ENCODE measurements around the gene HOXB4. TPM values are rescaled to one million over a fixed set of nuclear protein-coding genes. Genes with fewer than 3 reads are reported as not detected.

The HOXB4 gene
- total RNA-seq, 1 experiment from 2014 or later: 9.7 TPM

DNA sequence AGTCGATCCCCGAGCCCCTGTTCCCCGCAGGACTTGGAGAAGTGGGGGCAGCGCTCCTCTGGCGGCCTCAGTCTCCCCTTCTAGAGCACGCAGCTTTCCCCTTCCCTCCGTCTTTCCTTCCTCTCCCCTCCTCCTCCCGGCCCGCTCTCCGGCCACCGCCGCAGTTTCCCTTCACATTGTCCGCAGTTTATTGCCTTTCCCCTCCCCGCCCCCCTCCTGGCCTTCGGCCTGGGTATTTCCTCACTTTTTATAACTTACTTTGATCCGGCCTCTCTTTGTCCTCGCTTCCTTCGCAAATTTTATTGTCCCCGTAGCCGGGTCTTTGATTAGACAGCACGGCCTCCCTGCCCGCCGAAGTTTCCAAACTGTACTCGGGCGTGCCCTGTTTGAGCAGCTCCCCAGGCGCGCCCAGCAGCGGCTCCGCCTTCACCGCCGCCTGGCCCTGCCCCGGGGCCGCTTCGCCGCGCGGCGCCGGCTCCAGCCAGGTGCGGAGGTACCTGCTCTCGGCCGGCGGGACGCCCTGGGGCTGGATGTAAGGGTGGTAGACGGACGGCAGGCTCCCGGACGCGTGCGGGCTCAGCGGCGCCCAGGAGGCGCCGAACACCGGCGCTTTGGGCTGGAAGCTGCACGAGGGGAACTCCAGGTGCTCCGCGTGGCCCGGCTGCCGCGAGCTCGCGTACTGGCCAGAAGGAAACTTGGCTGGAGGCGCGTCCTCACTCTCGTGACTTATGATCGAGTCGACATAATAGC, 47.5 kb upstream of the HOXB4 start:
- peak; percentile 54 for DNase-seq (ENCODE audit: low spot score)
- intact Hi-C loops (cut with micrococcal nuclease; ENCODE audit: unreplicated experiment): no loop called here
- H3K27me3 ChIP-seq (replicated peaks; ENCODE audit: insufficient read depth, low read depth, low read length, poor library complexity): no peaks in the 10 kb centered on the region
- peak overlapping the region; percentile 60 for H3K4me3 ChIP-seq (ENCODE audit: low read depth, low read length, poor library complexity, severe bottlenecking)
- POLR2A ChIA-PET (ENCODE audit: low non-redundant PET): interaction anchor here (0.5 to 0.7 kb wide), 5 partner anchors 15 to 584 kb away, joined by 3 to 12 read pairs (median 8); partner anchors contain the start of gene HOXB7
- no peaks in the 10 kb centered on the region for H3K9me3 ChIP-seq (ENCODE audit: low read depth, low read length, poor library complexity, severe bottlenecking)
- no TSS peak for BruUV-seq (replicated peaks)
- peak overlapping the region; percentile 64 for H3K27ac ChIP-seq (ENCODE audit: low read depth, low read length, poor library complexity, severe bottlenecking)
- CTCF ChIA-PET: interaction anchor here (0.6 to 2.6 kb wide), 5 partner anchors 11 to 259 kb away, joined by 3 to 9 read pairs (median 6); no protein-coding TSS in a partner anchor
- H3K4me1 ChIP-seq (ENCODE audit: insufficient read depth, low read length, poor library complexity, severe bottlenecking): peaks cover 20% of the 10 kb centered on the region
- H3K36me3 ChIP-seq (ENCODE audit: insufficient read depth, low read length, poor library complexity, severe bottlenecking): no peaks in the 10 kb centered on the region
- TF ChIP-seq, protein P1, sequence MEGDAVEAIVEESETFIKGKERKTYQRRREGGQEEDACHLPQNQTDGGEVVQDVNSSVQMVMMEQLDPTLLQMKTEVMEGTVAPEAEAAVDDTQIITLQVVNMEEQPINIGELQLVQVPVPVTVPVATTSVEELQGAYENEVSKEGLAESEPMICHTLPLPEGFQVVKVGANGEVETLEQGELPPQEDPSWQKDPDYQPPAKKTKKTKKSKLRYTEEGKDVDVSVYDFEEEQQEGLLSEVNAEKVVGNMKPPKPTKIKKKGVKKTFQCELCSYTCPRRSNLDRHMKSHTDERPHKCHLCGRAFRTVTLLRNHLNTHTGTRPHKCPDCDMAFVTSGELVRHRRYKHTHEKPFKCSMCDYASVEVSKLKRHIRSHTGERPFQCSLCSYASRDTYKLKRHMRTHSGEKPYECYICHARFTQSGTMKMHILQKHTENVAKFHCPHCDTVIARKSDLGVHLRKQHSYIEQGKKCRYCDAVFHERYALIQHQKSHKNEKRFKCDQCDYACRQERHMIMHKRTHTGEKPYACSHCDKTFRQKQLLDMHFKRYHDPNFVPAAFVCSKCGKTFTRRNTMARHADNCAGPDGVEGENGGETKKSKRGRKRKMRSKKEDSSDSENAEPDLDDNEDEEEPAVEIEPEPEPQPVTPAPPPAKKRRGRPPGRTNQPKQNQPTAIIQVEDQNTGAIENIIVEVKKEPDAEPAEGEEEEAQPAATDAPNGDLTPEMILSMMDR (conservative IDR thresholded peaks at IDR 0.05; ENCODE audit: low read depth, low read length): no peak
- TF ChIP-seq EZH2 (IDR thresholded peaks at IDR 0.05; ENCODE audit: borderline replicate concordance, low read depth, low read length, poor library complexity, severe bottlenecking): no peak

DNA sequence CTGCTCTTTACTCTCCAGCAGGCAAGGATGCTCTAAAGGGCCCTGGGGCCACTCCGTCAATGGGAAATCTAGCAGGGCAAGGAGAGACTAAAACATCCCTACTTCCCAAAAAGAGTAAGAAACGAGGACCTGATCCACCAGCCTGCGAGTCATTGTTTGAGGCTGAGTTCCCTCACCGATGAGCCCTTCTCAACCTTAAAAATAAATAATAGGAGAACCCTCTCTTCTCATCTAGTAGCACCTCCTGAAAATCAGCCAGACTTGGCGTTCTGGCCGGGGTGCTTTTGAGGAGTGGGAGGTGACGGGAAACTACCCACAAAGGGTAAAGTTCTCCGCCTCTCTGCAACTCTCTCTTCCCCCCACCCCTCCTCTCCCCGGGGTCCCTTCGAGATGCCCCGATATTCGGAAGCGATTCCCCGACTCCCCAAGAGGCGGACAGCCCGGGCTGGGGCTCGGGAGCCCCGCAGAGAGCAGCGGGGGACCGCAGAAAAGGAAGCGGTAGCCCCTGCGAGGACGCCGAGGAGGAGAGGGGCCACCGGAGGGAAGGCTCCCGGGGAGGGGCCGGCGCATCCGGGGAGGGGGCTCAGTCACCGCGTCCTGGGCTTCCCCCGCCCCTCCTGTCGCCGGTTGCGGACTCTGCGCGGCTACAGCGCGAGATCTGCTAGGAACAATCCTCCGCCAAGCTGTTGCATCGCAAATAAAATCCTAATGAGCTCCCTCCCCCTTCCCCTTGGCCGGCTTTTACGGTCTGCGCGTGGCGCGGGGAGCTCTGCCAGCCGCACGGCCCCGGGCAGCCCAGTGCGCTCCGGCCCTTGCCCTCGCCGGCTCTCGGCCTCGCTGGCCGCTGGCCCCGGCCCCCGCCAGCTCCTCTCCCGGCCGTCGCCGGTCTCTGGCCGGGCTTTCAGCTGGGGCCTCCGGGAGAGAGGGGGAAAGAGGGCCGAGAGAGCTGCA, 46.7 kb upstream of the HOXB4 start:
- Histone ChIP-seq H3K36me3 (ENCODE audit: insufficient read depth, low read length, poor library complexity, severe bottlenecking) (no peaks in the 10 kb centered on the region), H3K27ac (ENCODE audit: low read depth, low read length, poor library complexity, severe bottlenecking) (peak overlapping the region; percentile 64), H3K9me3 (ENCODE audit: low read depth, low read length, poor library complexity, severe bottlenecking) (no peaks in the 10 kb centered on the region), H3K4me1 (ENCODE audit: insufficient read depth, low read length, poor library complexity, severe bottlenecking) (peaks cover 20% of the 10 kb centered on the region), H3K27me3 (replicated peaks; ENCODE audit: insufficient read depth, low read depth, low read length, poor library complexity) (no peaks in the 10 kb centered on the region), H3K4me3 (ENCODE audit: low read depth, low read length, poor library complexity, severe bottlenecking) (peak overlapping the region; percentile 60)
- TF ChIP-seq, protein P1 (conservative IDR thresholded peaks at IDR 0.05; ENCODE audit: low read depth, low read length): no peak
- TF ChIP-seq EZH2 (IDR thresholded peaks at IDR 0.05; ENCODE audit: borderline replicate concordance, low read depth, low read length, poor library complexity, severe bottlenecking): no peak
- DNase-seq (ENCODE audit: low spot score): peak; percentile 70
- BruUV-seq (replicated peaks): no TSS peak
- POLR2A ChIA-PET (ENCODE audit: low non-redundant PET): interaction anchor here (0.5 kb wide), 1 partner anchor 583 kb away, joined by 6 read pairs; no protein-coding TSS in a partner anchor
- intact Hi-C loops (cut with micrococcal nuclease; ENCODE audit: unreplicated experiment): no loop called here
- CTCF ChIA-PET: interaction anchor here (0.5 to 2.6 kb wide), 5 partner anchors 10 to 260 kb away, joined by 3 to 9 read pairs (median 6); partner anchors contain the start of gene HOXB8

DNA sequence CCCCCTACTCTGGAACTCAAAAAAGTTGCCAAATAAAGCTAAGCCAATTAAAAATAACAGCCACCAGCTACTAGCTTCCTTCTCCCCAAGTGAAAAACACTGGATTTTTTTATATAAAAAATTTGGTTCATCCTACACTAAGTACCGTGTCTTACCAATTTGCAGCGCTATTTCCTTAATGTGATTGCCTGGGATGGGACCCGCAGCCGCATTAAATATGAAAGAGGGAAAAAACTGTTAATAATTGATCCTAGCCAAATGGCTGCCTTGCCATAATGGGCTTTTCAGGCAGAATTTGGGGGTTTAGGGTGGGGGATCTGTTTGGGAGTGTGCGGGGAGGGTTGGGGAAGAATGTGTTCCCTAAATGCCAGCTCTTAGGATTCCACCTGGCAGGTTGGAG, 46.0 kb upstream of the HOXB4 start:
- TF ChIP-seq, protein P1 (conservative IDR thresholded peaks at IDR 0.05; ENCODE audit: low read depth, low read length): no peak
- TF ChIP-seq EZH2 (IDR thresholded peaks at IDR 0.05; ENCODE audit: borderline replicate concordance, low read depth, low read length, poor library complexity, severe bottlenecking): no peak
- H3K4me1 ChIP-seq (ENCODE audit: insufficient read depth, low read length, poor library complexity, severe bottlenecking): peaks cover 23% of the 10 kb centered on the region
- no peak for DNase-seq (ENCODE audit: low spot score)
- intact Hi-C loops (cut with micrococcal nuclease; ENCODE audit: unreplicated experiment): no loop called here
- peak overlapping the region; percentile 60 for H3K4me3 ChIP-seq (ENCODE audit: low read depth, low read length, poor library complexity, severe bottlenecking)
- no peak overlapping the region for H3K27ac ChIP-seq (ENCODE audit: low read depth, low read length, poor library complexity, severe bottlenecking)
- no peaks in the 10 kb centered on the region for H3K36me3 ChIP-seq (ENCODE audit: insufficient read depth, low read length, poor library complexity, severe bottlenecking)
- CTCF ChIA-PET: interaction anchor here (1.0 to 2.6 kb wide), 2 partner anchors 11 to 12 kb away, joined by 3 to 7 read pairs; no protein-coding TSS in a partner anchor
- no TSS peak for BruUV-seq (replicated peaks)
- H3K9me3 ChIP-seq (ENCODE audit: low read depth, low read length, poor library complexity, severe bottlenecking): no peaks in the 10 kb centered on the region
- no peaks in the 10 kb centered on the region for H3K27me3 ChIP-seq (replicated peaks; ENCODE audit: insufficient read depth, low read depth, low read length, poor library complexity)
- POLR2A ChIA-PET (ENCODE audit: low non-redundant PET): interaction anchor here (0.6 kb wide), 2 partner anchors 268 to 426 kb away, joined by 3 to 13 read pairs; no protein-coding TSS in a partner anchor

Measured in A673 (cell line).